MM.1S (cell line): ENCODE data around the gene INPP4B.

Experiments
- CTCF ChIP-seq: fragments of 300-600 bp; sonication (generic); IDR thresholded peaks from 2 replicates; pipeline ENCODE4 v1.5.1; 2016; ENCODE audit warnings: antibody characterized with exemption, low read length, mixed read lengths
- EZH2 ChIP-seq: fragments of 300-600 bp; sonication (generic); optimal IDR thresholded peaks from 2 replicates; pipeline ENCODE3; 2017; ENCODE audit warnings: low read depth, mild to moderate bottlenecking, antibody characterized with exemption, low read length, mixed read lengths
- EZH2phosphoT487 ChIP-seq: fragments of 300-600 bp; sonication (generic); IDR thresholded peaks from 2 replicates; pipeline ENCODE4 v1.6.1; 2018; ENCODE audit warnings: antibody characterized with exemption, low read length

GRCh38 chr4:142474398-142475087 is 371.6 kb downstream of the INPP4B start:
- TF ChIP-seq EZH2phosphoT487 (no peak), CTCF (no peak), EZH2 (no peak)
